ENCODE measurements around the gene RNF39.

DNA sequence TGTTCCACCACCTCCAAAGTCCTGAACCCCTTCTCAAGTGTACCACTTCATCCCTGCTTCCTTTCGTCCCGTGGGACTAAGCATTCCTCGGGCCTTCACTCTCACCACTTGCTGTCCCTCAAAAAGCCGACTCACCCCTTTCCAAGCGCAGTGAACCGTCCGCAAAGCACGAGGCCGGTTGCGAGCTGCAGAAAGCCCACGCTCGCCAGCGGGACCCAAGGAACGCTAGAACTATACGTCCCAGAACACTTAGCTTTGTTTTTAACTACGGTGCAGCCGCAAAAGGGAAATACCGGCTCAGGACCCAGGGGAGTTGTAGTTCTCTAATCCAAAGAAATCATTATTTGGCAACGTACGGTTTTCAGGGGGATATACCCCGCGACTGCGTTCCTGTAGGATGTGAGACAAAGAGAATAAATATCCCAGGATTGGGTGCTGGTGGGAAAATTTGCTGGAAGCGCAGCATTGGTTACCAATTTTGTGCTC is 14.9 kb downstream of the RNF39 start:
- TF ChIP-seq CBFB (IDR thresholded peaks at IDR 0.05; ENCODE audit: low read depth): no peak
- TF ChIP-seq EP300 (IDR thresholded peaks at IDR 0.05; ENCODE audit: borderline replicate concordance in 1 of 2, control insufficient read depth in 1 of 2, low read depth in 2 of 2, low read length in 2 of 2): no peak
- TF ChIP-seq CTCF (IDR thresholded peaks at IDR 0.05 in 2 of 3, conservative IDR thresholded peaks at IDR 0.05 in 1 of 3; ENCODE audit: control insufficient read depth in 2 of 3, extremely low read depth in 1 of 3, insufficient read depth in 1 of 3, low read depth in 3 of 3, low read length in 3 of 3): no peak
- TF ChIP-seq BCL11A (IDR thresholded peaks at IDR 0.05; ENCODE audit: low read depth, low read length): no peak
- TF ChIP-seq REST (IDR thresholded peaks at IDR 0.05; ENCODE audit: low read depth, low read length): no peak; the same call in 1 of the 2 replicates
- no peak for TF ChIP-seq POLR2A (IDR thresholded peaks at IDR 0.05; ENCODE audit: low read depth, low read length)
- no peak for TF ChIP-seq USF1 (IDR thresholded peaks at IDR 0.05; ENCODE audit: borderline replicate concordance, extremely low read length, insufficient read depth, low read depth, low read length)
